Prostate gland (tissue), 2 donors: Measurements from ENCODE around the gene CTDNEP1.

Source experiments
- POLR2A ChIP-seq: fragments of 450-650 bp; IDR thresholded peaks from one replicate; pipeline ENCODE4 v1.6.1; 2016; ENCODE audit warnings: antibody characterized with exemption, mild to moderate bottlenecking
- TF ChIP-seq, protein P1 (sequence below), 4 experiments: fragments of 200-600 bp in 2 of 4; fragments of 450-650 bp in 2 of 4; sonication (generic) in 2 of 4; IDR thresholded peaks; 1 replicate in 3 of 4; 2 replicates in 1 of 4; pipeline ENCODE4 v1.5.1; 2016 to 2019; ENCODE audit warnings: antibody characterized with exemption in 4 of 4, mild to moderate bottlenecking in 2 of 4, moderate library complexity in 2 of 4

DNA sequence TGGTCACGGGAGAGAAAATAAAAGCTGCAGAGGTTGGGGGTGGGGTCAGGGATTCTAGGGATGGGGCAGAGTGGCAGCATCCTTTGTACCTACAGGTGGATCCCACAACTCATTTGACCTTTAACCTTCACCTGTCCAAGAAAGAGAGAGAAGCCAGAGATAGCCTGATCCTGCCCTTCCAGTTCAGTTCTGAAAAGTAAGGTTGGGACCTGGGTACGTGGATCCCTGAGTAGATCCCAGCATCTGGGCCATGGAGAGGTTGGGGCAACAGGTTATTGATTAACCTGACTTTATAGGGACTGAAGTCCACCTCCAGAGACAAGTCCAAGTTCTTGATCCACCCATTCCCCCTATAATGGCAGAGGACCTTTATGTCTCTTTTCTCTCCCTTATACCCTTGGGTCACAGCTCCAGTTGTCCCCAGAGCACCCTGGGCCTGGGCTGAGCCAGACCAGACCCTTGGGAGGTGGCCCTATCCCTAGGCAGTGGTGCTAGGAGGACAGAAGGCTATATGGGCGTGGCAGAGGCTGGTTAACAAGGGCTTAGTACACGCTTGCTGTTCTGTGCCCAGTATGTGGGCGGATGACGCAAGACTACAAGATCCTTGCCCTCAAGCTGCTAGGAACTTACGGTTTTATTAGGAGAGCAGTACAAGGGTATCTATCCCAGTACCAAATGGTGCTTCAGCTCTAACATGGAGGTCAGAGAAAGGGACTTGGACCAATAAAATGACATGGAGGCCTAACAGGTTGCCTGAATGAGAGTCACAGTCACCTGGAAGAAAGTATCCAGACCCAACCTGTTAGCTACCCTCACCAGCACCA, 7.4 kb upstream of the CTDNEP1 start:
- TF ChIP-seq POLR2A = peak; percentile 33
- TF ChIP-seq, protein P1, sequence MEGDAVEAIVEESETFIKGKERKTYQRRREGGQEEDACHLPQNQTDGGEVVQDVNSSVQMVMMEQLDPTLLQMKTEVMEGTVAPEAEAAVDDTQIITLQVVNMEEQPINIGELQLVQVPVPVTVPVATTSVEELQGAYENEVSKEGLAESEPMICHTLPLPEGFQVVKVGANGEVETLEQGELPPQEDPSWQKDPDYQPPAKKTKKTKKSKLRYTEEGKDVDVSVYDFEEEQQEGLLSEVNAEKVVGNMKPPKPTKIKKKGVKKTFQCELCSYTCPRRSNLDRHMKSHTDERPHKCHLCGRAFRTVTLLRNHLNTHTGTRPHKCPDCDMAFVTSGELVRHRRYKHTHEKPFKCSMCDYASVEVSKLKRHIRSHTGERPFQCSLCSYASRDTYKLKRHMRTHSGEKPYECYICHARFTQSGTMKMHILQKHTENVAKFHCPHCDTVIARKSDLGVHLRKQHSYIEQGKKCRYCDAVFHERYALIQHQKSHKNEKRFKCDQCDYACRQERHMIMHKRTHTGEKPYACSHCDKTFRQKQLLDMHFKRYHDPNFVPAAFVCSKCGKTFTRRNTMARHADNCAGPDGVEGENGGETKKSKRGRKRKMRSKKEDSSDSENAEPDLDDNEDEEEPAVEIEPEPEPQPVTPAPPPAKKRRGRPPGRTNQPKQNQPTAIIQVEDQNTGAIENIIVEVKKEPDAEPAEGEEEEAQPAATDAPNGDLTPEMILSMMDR (IDR thresholded peaks at IDR 0.05) = no peak
